HepG2 (cell line): ENCODE results near the gene TBC1D16. TPM values are rescaled to one million over a fixed set of nuclear protein-coding genes. Genes with fewer than 3 reads are reported as not detected.

Experiments
- AKAP8 ChIP-seq: sonication (generic); formaldehyde crosslinking; IDR thresholded peaks from 2 replicates; pipeline ENCODE4 v1.5.1; 2020; ENCODE audit warnings: mild to moderate bottlenecking, missing genetic modification reagents
- BCL6 ChIP-seq: IDR thresholded peaks from 2 replicates; pipeline ENCODE4 v1.6.1; 2016; ENCODE audit warnings: missing genetic modification reagents, missing compliant biosample characterization
- BORCS8-MEF2B ChIP-seq: sonication (generic); formaldehyde crosslinking; IDR thresholded peaks from 2 replicates; pipeline ENCODE4 v1.8.0; 2022; ENCODE audit warnings: mild to moderate bottlenecking, missing genetic modification reagents
- DPF2 ChIP-seq: sonication (generic); formaldehyde crosslinking; IDR thresholded peaks from 2 replicates; pipeline ENCODE4 v1.4.0; 2020; ENCODE audit warnings: mild to moderate bottlenecking, low read depth, missing genetic modification reagents, borderline replicate concordance
- EED ChIP-seq: sonication (generic); formaldehyde crosslinking; IDR thresholded peaks from 2 replicates; pipeline ENCODE4 v1.5.0; 2020; ENCODE audit warnings: mild to moderate bottlenecking, missing genetic modification reagents
- GABPA ChIP-seq, 2 experiments: IDR thresholded peaks; 2 replicates each; pipeline ENCODE4 v1.6.1; 2011 to 2016; ENCODE audit warnings: low read depth in 2 of 2, low read length in 1 of 2, missing biosample characterization in 1 of 2, missing genetic modification characterization in 1 of 2
- IKZF4 ChIP-seq: sonication (generic); formaldehyde crosslinking; IDR thresholded peaks from 2 replicates; pipeline ENCODE4 v1.5.1; 2020; ENCODE audit warnings: borderline replicate concordance, mild to moderate bottlenecking, low read depth, missing genetic modification reagents; ENCODE audit errors: not compliant biosample characterization
- JUND ChIP-seq: sonication (generic); formaldehyde crosslinking; IDR thresholded peaks from 2 replicates; pipeline ENCODE4 v1.8.0; 2022; ENCODE audit warnings: mild to moderate bottlenecking, missing genetic modification reagents
- KLF12 ChIP-seq: sonication (generic); formaldehyde crosslinking; IDR thresholded peaks from 2 replicates; pipeline ENCODE4 v1.4.0; 2020; ENCODE audit warnings: missing genetic modification reagents, borderline replicate concordance
- KMT2B ChIP-seq: IDR thresholded peaks from 2 replicates; pipeline ENCODE4 v1.6.1; 2016; ENCODE audit warnings: missing genetic modification reagents, missing compliant biosample characterization
- MAZ ChIP-seq, 2 experiments: sonication (generic) in 1 of 2; formaldehyde crosslinking in 1 of 2; IDR thresholded peaks; 2 replicates each; pipeline versions ENCODE4 v1.5.0 to v1.6.1; 2012 to 2020; ENCODE audit warnings: low read depth in 2 of 2, mild to moderate bottlenecking in 2 of 2, borderline replicate concordance in 1 of 2, improper control_type of control experiment in 1 of 2, low read length in 1 of 2, missing genetic modification reagents in 1 of 2, moderate library complexity in 1 of 2
- MEIS2 ChIP-seq: sonication (generic); formaldehyde crosslinking; IDR thresholded peaks from 2 replicates; pipeline ENCODE4 v1.9.0; 2021; ENCODE audit warnings: mild to moderate bottlenecking, missing genetic modification reagents
- MNT ChIP-seq: fragments of 450-650 bp; IDR thresholded peaks from 2 replicates; pipeline ENCODE4 v1.6.1; 2016
- PAX8 ChIP-seq: sonication (generic); formaldehyde crosslinking; IDR thresholded peaks from 2 replicates; pipeline ENCODE4 v1.8.0; 2022; ENCODE audit warnings: mild to moderate bottlenecking, missing genetic modification reagents, borderline replicate concordance
- PPARG ChIP-seq: conservative IDR thresholded peaks from 2 replicates; pipeline ENCODE4 v1.6.1; 2016; ENCODE audit warnings: missing biosample characterization, missing genetic modification reagents
- RFXANK ChIP-seq: IDR thresholded peaks from 2 replicates; pipeline ENCODE4 v1.6.1; 2016
- SIN3B ChIP-seq: fragments of 150-350 bp; IDR thresholded peaks from 2 replicates; pipeline ENCODE4 v1.6.1; 2014; ENCODE audit warnings: low read length
- SNRNP70 ChIP-seq: fragments of 200-400 bp; formaldehyde crosslinking; IDR thresholded peaks from 2 replicates; pipeline ENCODE4 v1.6.1; 2017; ENCODE audit warnings: mild to moderate bottlenecking, low read depth, low read length, moderate library complexity
- TERF1 ChIP-seq: sonication (generic); formaldehyde crosslinking; IDR thresholded peaks from 2 replicates; pipeline ENCODE4 v1.8.0; 2022; ENCODE audit warnings: mild to moderate bottlenecking, missing genetic modification reagents, moderate library complexity
- U2AF1 ChIP-seq: fragments of 200-400 bp; formaldehyde crosslinking; optimal IDR thresholded peaks from 2 replicates; pipeline ENCODE3; 2017; ENCODE audit warnings: mild to moderate bottlenecking, low read depth, low read length
- ZBTB42 ChIP-seq: sonication (generic); formaldehyde crosslinking; IDR thresholded peaks from 2 replicates; pipeline ENCODE4 v1.5.0; 2020; ENCODE audit warnings: mild to moderate bottlenecking, missing genetic modification reagents
- ZFP1 ChIP-seq: IDR thresholded peaks from 2 replicates; pipeline ENCODE4 v1.6.1; 2016
- ZFP90 ChIP-seq: sonication (generic); formaldehyde crosslinking; IDR thresholded peaks from 2 replicates; pipeline ENCODE4 v1.8.0; 2022; ENCODE audit warnings: missing genetic modification reagents, mild to moderate bottlenecking, inconsistent platforms, borderline replicate concordance
- ZNF121 ChIP-seq: sonication (generic); formaldehyde crosslinking; IDR thresholded peaks from 2 replicates; pipeline ENCODE4 v1.5.0; 2020; ENCODE audit warnings: mild to moderate bottlenecking, missing genetic modification reagents
- ZNF362 ChIP-seq: sonication (generic); formaldehyde crosslinking; IDR thresholded peaks from 2 replicates; pipeline ENCODE4 v1.4.0; 2020; ENCODE audit warnings: missing genetic modification reagents, mild to moderate bottlenecking, borderline replicate concordance
- ZNF703 ChIP-seq: sonication (generic); formaldehyde crosslinking; IDR thresholded peaks from 2 replicates; pipeline ENCODE4 v1.5.1; 2020; ENCODE audit warnings: missing genetic modification reagents, mild to moderate bottlenecking, moderate library complexity, borderline replicate concordance
- ZSCAN12 ChIP-seq: sonication (generic); formaldehyde crosslinking; IDR thresholded peaks from 2 replicates; pipeline ENCODE4 v1.9.0; 2021; ENCODE audit warnings: mild to moderate bottlenecking, missing genetic modification reagents
- polyA plus RNA-seq, 8 experiments: library from polyadenylated mRNA; depleted of rRNA in 3 of 8; stranded (reverse) in 7 of 8; unstranded in 1 of 8; fragments of >200 nt; fragmentation: Illumina TruSeq in 4 of 8; extraction: Trizol in 4 of 8; gene quantifications; 2 replicates each; pipeline versions ENCODE4 v1.2.1 to v1.2.3, GENCODE V29; 2011 to 2016; ENCODE audit warnings: low read depth in 4 of 8, missing spikeins in 1 of 8, mixed read lengths in 1 of 8; ENCODE audit not compliant: insufficient read depth in 1 of 8
- total RNA-seq, 5 experiments: library from RNA; depleted of rRNA; stranded (reverse); fragments of >200 nt; fragmentation: Illumina TruSeq; extraction: Trizol; gene quantifications; 2 replicates each; pipeline ENCODE4 v1.2.3, GENCODE V29; 2016; ENCODE audit warnings: low read depth in 1 of 5

The TBC1D16 gene
- total and polyA plus RNA-seq, 2 of the 13 experiments (the other 11 are each of a cell fraction or from before 2014, with no cell fraction given), result 14.9 to 24.9 TPM

- peak; percentile 40; the same call in 1 of the 2 replicates for TF ChIP-seq MNT
- peak; percentile 90 for TF ChIP-seq KLF12 (CRISPR knock-in tag)
- 0 out of 2 replicates have a peak, but pooled peaks have one; percentile 28 for TF ChIP-seq MAZ (IDR thresholded peaks at IDR 0.05; ENCODE audit: borderline replicate concordance, low read depth, low read length)
- TF ChIP-seq MAZ (CRISPR knock-in tag; IDR thresholded peaks at IDR 0.05; ENCODE audit: low read depth), result peak; percentile 86
- peak; percentile 90 for TF ChIP-seq PPARG (CRISPR knock-in tag)
- peak; percentile 88 for TF ChIP-seq BCL6
- peak; percentile 77; the same call in 1 of the 2 replicates for TF ChIP-seq ZNF121
- TF ChIP-seq PAX8, result no peak
- peak; percentile 38; the same call in 1 of the 2 replicates for TF ChIP-seq ZSCAN12 (CRISPR knock-in tag)
- peak; percentile 82 for TF ChIP-seq BORCS8-MEF2B (CRISPR knock-in tag)
- peak; percentile 80 for TF ChIP-seq U2AF1
- peak; percentile 98 for TF ChIP-seq ZBTB42 (CRISPR knock-in tag)
- TF ChIP-seq DPF2, result peak; percentile 97
- no peak for TF ChIP-seq GABPA (IDR thresholded peaks at IDR 0.05; ENCODE audit: low read depth, low read length)
- peak; percentile 62; the same call in 1 of the 2 replicates for TF ChIP-seq GABPA (CRISPR knock-in tag; IDR thresholded peaks at IDR 0.05; ENCODE audit: low read depth)
- TF ChIP-seq MEIS2 (CRISPR knock-in tag), result peak; percentile 95
- TF ChIP-seq IKZF4 (CRISPR knock-in tag), result no peak
- peak; percentile 88 for TF ChIP-seq AKAP8 (CRISPR knock-in tag)
- TF ChIP-seq ZNF362 (CRISPR knock-in tag), result no peak; the same call in 1 of the 2 replicates
- TF ChIP-seq RFXANK, result peak; percentile 54; the same call in 1 of the 2 replicates
- TF ChIP-seq ZNF703 (CRISPR knock-in tag), result no peak
- peak; percentile 91; the same call in 1 of the 2 replicates for TF ChIP-seq EED (CRISPR knock-in tag)
- peak; percentile 89; the same call in 1 of the 2 replicates for TF ChIP-seq JUND (CRISPR knock-in tag)
- no peak for TF ChIP-seq SNRNP70
- no peak for TF ChIP-seq TERF1 (CRISPR knock-in tag)
- TF ChIP-seq KMT2B (CRISPR knock-in tag), result peak; percentile 67; the same call in 1 of the 2 replicates
- peak; percentile 68; the same call in 1 of the 2 replicates for TF ChIP-seq ZFP90 (CRISPR knock-in tag)
- TF ChIP-seq SIN3B, result no peak
- peak; percentile 89 for TF ChIP-seq ZFP1 (CRISPR knock-in tag)
These were observed 47.3 kb downstream of the TBC1D16 start (continued) for GRCh38 chr17:79988185-79988971.
